ENCODE measurements around the gene AQP1. TPM values are rescaled to one million over a fixed set of nuclear protein-coding genes. Genes with fewer than 3 reads are reported as not detected.
A peak's percentile ranks its signal among the peaks of the same experiment; 100 is the strongest.

Gene AQP1
- total and polyA plus RNA-seq, 3 donors from 2014 or later: 15.2 to 55.8 (median 28.1) TPM

DNA sequence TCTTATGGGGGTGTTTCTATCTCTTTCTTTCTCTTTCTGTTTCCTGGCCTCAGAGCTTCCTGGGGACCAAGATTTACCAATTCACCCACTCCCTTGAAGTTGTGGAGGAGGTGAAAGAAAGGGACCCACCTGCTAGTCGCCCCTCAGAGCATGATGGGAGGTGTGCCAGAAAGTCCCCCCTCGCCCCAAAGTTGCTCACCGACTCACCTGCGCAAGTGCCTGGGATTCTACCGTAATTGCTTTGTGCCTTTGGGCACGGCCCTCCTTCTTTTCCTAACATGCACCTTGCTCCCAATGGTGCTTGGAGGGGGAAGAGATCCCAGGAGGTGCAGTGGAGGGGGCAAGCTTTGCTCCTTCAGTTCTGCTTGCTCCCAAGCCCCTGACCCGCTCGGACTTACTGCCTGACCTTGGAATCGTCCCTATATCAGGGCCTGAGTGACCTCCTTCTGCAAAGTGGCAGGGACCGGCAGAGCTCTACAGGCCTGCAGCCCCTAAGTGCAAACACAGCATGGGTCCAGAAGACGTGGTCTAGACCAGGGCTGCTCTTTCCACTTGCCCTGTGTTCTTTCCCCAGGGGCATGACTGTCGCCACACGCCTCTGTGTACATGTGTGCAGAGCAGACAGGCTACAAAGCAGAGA, 12.2 kb downstream of the AQP1 start:
- 84 to 95% methylated on average over 9 to 13 of the region's 13 CpGs for WGBS, 2 donors
- intact Hi-C loops (cut with DNase I; ENCODE audit: low total_unique reads): no loop called here
- H3K27ac ChIP-seq: no peak overlapping the region

DNA sequence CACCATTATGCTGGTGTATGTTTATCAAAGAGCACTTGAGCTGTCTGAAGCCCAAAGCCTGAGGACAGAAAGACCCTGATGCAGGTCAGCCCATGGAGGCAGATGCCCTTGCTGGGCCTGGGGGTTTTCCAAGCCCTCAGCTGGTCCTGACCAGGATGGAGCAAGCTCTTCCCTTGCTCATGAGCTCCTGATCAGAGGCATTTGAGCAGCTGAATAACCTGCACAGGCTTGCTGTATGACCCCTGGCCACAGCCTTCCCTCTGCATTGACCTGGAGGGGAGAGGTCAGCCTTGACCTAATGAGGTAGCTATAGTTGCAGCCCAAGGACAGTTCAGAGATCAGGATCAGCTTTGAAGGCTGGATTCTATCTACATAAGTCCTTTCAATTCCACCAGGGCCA, 13.0 kb downstream of the AQP1 start:
- Histone ChIP-seq H3K27ac (no peak overlapping the region), H3K4me3 (no peak overlapping the region), H3K4me1 (no peaks in the 10 kb centered on the region), H3K27me3 (no peaks in the 10 kb centered on the region), H3K36me3 (ENCODE audit: low read depth, missing control alignments) (no peaks in the 10 kb centered on the region), H3K9me3 (no peaks in the 10 kb centered on the region)
- TF ChIP-seq POLR2A (IDR thresholded peaks at IDR 0.05): no peak
- TF ChIP-seq, protein P1, sequence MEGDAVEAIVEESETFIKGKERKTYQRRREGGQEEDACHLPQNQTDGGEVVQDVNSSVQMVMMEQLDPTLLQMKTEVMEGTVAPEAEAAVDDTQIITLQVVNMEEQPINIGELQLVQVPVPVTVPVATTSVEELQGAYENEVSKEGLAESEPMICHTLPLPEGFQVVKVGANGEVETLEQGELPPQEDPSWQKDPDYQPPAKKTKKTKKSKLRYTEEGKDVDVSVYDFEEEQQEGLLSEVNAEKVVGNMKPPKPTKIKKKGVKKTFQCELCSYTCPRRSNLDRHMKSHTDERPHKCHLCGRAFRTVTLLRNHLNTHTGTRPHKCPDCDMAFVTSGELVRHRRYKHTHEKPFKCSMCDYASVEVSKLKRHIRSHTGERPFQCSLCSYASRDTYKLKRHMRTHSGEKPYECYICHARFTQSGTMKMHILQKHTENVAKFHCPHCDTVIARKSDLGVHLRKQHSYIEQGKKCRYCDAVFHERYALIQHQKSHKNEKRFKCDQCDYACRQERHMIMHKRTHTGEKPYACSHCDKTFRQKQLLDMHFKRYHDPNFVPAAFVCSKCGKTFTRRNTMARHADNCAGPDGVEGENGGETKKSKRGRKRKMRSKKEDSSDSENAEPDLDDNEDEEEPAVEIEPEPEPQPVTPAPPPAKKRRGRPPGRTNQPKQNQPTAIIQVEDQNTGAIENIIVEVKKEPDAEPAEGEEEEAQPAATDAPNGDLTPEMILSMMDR (IDR thresholded peaks at IDR 0.05): no peak
- peak; percentile 2 for DNase-seq
- intact Hi-C loops (cut with DNase I; ENCODE audit: low total_unique reads): no loop called here

More for the DNA sequence above, 12.2 kb downstream of the AQP1 start:
- TF ChIP-seq, protein P1 (IDR thresholded peaks at IDR 0.05): no peak
- TF ChIP-seq POLR2A (IDR thresholded peaks at IDR 0.05): no peak
- Histone ChIP-seq H3K4me1 (no peaks in the 10 kb centered on the region), H3K36me3 (ENCODE audit: low read depth, missing control alignments) (no peaks in the 10 kb centered on the region), H3K27me3 (no peaks in the 10 kb centered on the region), H3K9me3 (no peaks in the 10 kb centered on the region), H3K4me3 (no peak overlapping the region)
- DNase-seq: peak; percentile 3

DNA sequence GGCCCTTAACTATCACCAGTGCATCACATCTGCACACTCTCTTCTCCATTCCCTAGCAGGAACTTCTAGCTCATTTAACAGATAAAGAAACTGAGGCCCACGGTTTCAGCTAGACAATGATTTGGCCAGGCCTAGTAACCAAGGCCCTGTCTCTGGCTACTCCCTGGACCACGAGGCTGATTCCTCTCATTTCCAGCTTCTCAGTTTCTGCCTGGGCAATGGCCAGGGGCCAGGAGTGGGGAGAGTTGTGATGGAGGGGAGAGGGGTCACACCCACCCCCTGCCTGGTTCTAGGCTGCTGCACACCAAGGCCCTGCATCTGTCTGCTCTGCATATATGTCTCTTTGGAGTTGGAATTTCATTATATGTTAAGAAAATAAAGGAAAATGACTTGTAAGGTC, 13.5 kb downstream of the AQP1 start:
- Histone ChIP-seq H3K27ac (no peak overlapping the region), H3K4me3 (no peak overlapping the region), H3K9me3 (no peaks in the 10 kb centered on the region), H3K27me3 (no peaks in the 10 kb centered on the region), H3K4me1 (no peaks in the 10 kb centered on the region), H3K36me3 (ENCODE audit: low read depth, missing control alignments) (no peaks in the 10 kb centered on the region)
- peak; percentile 1 for DNase-seq
- intact Hi-C loops (cut with DNase I; ENCODE audit: low total_unique reads): no loop called here
- WGBS, 2 donors: 70 to 71% methylated on average over 2 of the region's 2 CpGs
- TF ChIP-seq, protein P1 (IDR thresholded peaks at IDR 0.05): no peak
- TF ChIP-seq POLR2A (IDR thresholded peaks at IDR 0.05): no peak

DNA sequence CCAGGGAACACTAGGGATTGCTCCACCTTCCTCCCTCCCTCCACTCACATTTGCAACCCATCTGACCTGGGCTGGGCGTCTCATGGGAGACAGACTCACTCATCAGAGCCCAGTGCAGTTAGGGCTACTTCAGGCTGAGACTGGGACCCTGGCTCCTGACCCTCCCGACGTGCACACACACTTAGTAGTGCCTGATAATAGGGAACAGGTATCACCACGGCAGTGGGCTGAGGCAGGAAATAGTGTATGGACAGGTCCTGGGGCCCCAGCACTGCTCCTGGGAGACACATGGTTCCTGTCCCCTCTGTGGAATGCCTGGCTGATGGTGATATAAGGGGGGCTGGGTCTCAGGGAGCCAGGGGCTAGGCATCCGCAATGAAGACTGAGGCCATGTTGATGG, 14.3 kb downstream of the AQP1 start:
- Histone ChIP-seq H3K27ac (no peak overlapping the region), H3K36me3 (ENCODE audit: low read depth, missing control alignments) (no peaks in the 10 kb centered on the region), H3K4me1 (no peaks in the 10 kb centered on the region), H3K27me3 (no peaks in the 10 kb centered on the region), H3K4me3 (no peak overlapping the region), H3K9me3 (no peaks in the 10 kb centered on the region)
- 95 to 97% methylated on average over 4 to 5 of the region's 5 CpGs for WGBS, 2 donors
- intact Hi-C loops (cut with DNase I; ENCODE audit: low total_unique reads): no loop called here
- DNase-seq: peak; percentile 5
- TF ChIP-seq, protein P1 (IDR thresholded peaks at IDR 0.05): no peak
- no peak for TF ChIP-seq POLR2A (IDR thresholded peaks at IDR 0.05)

DNA sequence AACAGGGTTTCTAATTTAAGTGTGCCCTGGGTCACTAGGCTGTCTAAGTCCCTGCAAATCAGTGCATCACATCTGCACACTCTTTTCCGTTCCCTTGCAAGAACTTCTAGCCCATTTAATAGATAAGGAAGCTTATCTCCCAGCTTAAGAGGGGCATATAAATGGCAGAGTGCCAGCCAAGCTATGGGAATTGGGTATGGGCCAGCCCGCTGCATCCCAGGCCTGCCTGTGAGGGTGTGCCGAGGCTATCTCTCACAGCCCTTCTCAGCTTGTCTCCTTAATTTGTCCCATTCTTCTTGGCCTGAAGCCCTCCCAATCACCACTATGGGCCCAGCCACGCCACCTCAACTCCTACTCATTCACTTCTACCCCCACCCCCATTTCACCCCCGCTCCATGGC, 14.7 kb downstream of the AQP1 start:
- TF ChIP-seq, protein P1 (IDR thresholded peaks at IDR 0.05): no peak
- TF ChIP-seq POLR2A (IDR thresholded peaks at IDR 0.05): no peak
- DNase-seq: peak; percentile 7
- Histone ChIP-seq H3K4me3 (no peak overlapping the region), H3K9me3 (no peaks in the 10 kb centered on the region), H3K27me3 (no peaks in the 10 kb centered on the region), H3K4me1 (no peaks in the 10 kb centered on the region), H3K27ac (no peak overlapping the region), H3K36me3 (ENCODE audit: low read depth, missing control alignments) (no peaks in the 10 kb centered on the region)
- WGBS, 2 donors: 78 to 91% methylated on average over 5 of the region's 5 CpGs
- intact Hi-C loops (cut with DNase I; ENCODE audit: low total_unique reads): no loop called here

All from testis (tissue), 3 donors.